NCI-H510A treated with DMSO at 0.1 percent for 48 hours (cell line): ENCODE data around the gene ERI3.

Source experiments
- DNase-seq: peaks from one replicate; lab custom pipeline; 2025; lab: John Stamatoyannopoulos, UW

The ERI3 gene

DNA sequence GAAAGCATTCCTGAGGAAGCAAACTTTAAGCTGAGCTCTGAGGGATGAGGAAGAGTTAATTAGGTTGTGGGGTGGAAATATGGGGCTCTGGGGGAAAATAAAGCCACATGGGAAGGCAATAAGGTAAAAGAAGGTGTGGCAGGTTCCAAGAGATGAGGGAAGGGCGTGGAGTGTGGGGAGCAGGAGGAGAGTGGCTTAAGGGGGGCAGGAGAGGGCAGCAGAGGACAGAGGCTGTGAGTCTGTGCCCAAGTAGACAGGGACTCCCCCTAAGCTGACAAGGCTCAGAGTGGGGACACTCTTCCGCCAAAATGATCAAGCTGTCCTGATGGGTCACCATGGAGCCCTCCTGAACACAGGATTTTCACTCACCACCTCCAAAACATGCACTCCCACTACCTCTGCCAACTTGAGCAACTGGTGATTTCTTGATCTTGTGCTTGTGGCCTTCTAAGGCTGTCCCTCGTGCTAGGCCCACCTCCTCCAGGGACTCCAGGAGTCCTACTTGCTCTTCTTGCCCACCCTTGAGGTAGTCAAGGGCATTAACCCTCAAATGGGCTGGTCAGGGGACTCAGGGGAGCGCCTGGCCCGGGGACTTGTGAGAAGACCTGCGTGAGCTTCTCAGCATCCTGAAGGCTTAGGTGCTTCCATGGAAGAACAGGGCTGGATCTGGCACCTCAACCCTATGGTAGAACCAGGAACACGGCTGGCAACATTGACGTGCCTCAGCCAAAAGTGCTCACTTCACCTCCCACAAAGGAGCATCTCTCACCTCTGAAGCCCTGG is 118.4 kb downstream of the ERI3 start:
- DNase-seq, result no peak

GRCh38 chr1:44235808-44236207 is 119.2 kb downstream of the ERI3 start:
- no peak for DNase-seq

DNA sequence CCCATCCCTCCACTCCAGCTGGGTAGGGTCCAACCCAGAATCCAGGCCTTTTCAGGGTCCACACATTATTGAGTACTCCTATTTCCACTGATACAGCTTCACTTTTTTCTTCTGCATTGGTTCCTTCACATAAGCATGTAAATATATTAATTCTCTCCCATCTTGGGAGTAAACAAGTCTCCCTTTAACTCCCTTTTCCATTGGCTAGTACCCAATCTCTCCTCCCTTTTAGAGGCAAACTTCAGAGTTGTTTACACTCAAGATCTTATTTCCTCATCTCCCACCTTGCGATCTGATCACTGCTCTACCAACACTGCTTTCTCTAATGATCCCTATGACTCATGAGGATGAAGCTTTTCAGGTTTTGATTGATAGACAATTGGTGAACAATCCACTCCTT is 121.5 kb downstream of the ERI3 start:
- no peak for DNase-seq

- no peak for DNase-seq
Observed at GRCh38 chr1:44230796-44231195, 124.3 kb downstream of the ERI3 start.

DNA sequence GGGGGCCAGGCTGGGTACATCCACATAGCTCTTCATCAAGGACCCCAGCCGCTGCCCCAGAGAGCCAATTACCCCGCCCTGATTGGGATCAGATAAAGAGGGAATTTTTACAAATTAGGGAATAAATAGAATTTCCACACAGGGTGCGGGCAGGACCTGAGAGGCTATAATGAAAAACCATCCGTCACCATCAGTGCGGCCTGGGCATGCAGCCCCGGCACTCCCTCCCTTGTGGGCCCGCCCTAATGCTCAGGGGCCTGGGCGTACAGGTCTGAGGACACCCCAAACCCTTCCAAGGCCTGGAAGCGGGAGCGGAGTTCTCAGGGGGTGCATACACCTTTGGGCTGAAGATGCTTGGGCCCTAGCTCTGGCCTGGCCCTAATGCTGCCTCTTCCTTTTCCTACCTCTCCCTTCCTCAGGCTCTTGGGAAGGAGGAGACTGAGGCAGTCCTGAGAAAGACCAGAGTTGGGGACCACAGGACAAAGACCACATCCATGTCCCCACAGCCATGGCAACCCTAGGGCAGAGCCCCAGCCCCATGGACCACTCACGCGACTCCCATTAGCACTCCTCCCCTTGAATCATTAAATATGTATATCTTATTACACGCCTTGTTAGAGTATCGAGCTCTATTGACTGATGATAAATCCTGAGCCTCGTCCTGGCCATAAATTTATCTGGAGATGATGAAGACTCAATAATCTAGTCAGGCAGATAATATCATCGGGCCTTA is 125.5 kb downstream of the ERI3 start:
- DNase-seq, result no peak

- DNase-seq, result no peak
Observed at GRCh38 chr1:44228218-44228617, 126.8 kb downstream of the ERI3 start.

- no peak for DNase-seq
Observed at GRCh38 chr1:44227211-44227610, 127.8 kb downstream of the ERI3 start.

DNA sequence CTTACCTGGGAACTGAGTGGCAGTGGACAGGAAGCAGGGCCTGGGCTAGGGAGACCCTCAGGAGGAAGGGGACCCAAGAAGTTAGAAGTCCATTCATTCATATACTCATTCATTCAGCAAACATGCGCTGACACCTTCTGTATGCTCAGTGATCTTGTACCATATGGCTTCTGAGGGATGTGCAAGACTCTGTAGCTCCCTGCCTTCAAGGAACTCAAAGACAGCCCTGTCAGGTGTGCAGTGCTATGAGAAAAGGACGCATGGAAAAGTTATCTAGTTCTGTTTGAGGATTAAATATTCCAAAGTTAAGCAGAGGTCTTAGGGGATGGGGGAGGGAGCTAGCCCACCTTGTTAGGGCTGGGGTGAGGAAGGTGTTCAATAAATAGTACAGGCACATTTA is 129.3 kb downstream of the ERI3 start:
- no peak for DNase-seq

GRCh38 chr1:44223187-44223610 is 131.9 kb downstream of the ERI3 start:
- no peak for DNase-seq

- DNase-seq, result no peak
Observed at GRCh38 chr1:44222397-44223186, 132.5 kb downstream of the ERI3 start.

- DNase-seq, result no peak
Observed at GRCh38 chr1:44221769-44222168, 133.3 kb downstream of the ERI3 start.

DNA sequence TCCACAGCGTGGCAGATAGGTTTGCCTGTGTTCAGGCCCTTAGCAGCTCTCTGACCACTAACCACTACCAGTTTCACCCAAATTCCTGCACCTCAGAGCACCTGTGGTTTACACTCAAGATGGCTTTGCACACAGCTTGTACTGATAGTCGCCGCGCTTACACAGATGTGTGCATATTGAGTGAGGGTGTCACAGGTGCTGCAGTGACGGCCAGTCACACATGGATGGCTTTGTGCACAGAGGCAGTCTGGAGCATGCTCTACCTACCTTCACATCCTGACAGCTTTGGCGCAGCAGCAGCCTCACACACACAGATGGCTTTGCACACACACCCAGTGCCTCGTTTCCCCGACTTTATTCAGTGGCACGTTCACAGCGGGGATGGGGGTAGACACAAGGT is 134.3 kb downstream of the ERI3 start:
- no peak for DNase-seq

- DNase-seq, result no peak
Observed at GRCh38 chr1:44220001-44220751, 134.9 kb downstream of the ERI3 start.

DNA sequence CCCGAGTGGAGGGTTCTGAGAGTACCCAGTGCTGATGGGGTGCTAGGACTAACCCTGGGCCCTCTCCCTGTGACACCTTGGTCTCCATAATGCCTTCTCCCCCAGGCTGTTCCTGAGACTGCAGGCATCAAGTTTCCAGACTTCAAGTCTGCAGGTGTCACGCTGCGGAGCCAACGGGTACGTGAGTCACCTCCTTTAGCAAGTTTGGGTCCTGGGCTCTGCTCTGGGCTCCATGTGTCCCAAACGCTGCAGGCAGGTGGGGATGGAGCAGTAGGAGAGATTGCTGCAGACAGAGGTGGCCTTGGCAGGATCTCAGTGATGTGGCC is 135.8 kb downstream of the ERI3 start:
- no peak for DNase-seq

DNA sequence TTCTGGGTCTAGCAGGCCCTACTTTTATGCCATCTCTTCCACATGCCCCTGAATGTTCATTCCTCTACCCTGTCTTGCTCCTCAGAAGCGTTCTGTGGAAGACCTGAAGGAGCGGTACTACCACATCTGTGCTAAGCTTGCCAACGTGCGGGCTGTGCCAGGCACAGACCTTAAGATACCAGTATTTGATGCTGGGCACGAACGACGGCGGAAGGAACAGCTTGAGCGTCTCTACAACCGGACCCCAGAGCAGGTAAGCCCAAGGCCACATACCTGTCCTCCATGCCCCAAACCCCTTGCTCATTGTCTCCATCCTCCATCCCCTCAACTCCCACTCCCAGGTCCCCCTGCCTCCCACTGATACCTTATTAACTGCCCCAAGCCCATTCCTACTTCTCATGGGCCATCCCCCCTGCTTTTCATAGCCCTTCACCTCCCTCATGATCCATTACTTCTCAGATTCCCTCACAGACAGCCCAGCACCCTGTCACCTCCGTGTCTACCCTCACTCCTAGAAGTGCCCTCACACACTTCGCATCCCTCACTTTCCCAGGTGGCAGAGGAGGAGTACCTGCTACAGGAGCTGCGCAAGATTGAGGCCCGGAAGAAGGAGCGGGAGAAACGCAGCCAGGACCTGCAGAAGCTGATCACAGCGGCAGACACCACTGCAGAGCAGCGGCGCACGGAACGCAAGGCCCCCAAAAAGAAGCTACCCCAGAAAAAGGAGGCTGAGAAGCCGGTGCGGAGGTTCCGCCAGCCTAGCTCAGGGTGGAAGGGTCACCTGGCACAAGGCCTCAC is 136.4 kb downstream of the ERI3 start:
- no peak for DNase-seq

DNA sequence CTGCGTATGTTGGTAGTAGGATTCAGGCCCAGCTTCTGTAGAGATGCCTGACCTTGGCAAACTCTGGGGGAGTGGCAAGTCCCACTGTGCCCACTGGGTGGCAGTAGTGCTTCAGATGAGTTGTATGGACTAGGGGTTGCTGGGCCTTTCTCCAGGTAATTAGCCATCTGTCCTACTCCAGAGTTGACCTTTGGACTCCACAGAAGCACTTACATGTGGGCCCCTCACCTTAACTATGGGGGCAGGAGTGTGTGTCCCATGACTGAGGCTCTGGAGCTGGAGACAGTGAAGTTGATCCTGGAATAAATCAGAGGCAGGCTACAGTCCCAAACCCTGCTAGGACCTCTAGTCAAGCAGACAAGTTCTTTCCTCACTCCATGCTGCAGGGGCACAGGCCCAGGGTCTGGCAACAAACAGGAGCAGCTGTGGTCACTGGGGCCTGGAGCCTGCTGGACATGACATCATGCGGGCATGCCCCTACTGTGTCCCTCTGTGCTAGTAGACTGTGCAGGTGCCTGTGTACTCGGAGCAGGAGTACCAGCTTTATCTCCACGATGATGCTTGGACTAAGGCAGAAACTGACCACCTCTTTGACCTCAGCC is 137.1 kb downstream of the ERI3 start:
- peak; percentile 100 for DNase-seq

- peak; percentile 99 for DNase-seq
Observed at GRCh38 chr1:44213222-44214112, 141.6 kb downstream of the ERI3 start, which contains the start of gene DMAP1. Gene DMAP1, plus strand, starts transcription at chr1:44213471. Its CDS starts 283 bp downstream, at chr1:44213754.

DNA sequence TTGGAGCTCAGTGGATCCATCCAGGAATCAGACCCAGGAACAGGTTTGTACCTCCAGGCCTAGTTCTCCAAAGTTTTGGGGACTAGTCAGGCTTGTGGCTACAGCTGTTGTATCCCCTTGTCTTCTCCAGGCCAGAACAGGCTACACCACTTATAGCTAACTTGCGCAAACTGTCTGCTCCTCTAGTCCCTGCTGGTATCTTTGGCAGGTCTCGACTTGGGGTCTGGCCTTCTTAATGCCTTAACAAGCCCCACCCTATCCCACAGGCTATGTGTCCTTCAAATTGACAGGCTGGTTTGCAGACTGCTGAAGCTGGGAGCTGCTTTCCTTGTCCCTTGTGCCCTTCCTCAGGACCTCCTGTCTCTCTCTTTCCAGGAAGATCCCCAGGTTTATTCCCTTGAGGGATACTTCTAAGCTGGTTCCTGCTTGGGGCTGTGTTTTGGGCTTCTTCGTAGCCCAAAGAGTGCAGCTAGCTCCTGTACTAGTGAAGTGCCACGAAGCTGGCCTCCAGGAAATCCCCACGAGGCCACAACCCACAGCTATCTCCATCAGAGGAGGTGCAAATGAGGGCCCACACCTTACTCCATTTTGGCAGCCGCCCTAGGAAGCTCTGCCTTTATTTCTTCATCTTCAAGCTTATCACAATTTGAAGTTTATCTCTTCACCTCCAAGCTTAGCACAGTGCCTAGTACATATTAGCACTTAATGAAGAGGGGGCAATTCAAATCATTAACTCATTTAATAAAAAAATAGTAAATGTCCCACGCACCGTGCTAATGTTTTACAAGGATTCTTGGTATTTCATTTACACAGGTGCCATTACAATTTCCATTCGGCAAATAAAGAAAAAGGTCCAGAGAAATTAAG is 142.5 kb downstream of the ERI3 start:
- DNase-seq, result no peak

- no peak for DNase-seq
Observed at GRCh38 chr1:44210595-44210994, 144.5 kb downstream of the ERI3 start.
